Activated naive CD8-positive, alpha-beta T cell treated with anti-CD3 and anti-CD28 coated beads, Interleukin-2, amount 50 U/mL, for 16 hours (primary cell): ENCODE data around the gene MYO3B.
"Not testable (repeated sequence)": the region's sequence is repeated elsewhere in the genome, so short reads cannot be mapped to it uniquely, and the experiment has no call there.

Experiments
- DNase-seq: peaks from one replicate; pipeline ENCODE4 v3.0.0-alpha.2; 2020; ENCODE audit warnings: low read depth, low spot score

The MYO3B gene

GRCh38 chr2:170263728-170264521 lies 86.0 kb downstream of the MYO3B start:
- not testable (repeated sequence) for DNase-seq

DNA sequence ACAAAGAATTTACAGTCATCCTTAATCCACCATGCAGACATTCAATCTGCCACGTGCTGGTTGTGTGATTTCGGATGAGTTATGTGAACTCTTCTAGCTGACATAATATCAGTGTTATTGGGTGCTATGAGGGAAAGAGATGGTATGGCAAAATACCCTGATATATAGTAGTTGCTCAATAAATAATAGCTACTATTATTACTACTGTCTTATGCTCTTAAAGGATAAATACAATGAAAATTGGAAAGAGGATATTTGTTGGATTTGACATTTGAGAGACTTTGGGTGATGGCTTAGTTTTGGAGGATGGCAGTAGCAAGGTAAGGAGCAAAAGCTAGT lies 86.5 kb downstream of the MYO3B start:
- DNase-seq = no peak

DNA sequence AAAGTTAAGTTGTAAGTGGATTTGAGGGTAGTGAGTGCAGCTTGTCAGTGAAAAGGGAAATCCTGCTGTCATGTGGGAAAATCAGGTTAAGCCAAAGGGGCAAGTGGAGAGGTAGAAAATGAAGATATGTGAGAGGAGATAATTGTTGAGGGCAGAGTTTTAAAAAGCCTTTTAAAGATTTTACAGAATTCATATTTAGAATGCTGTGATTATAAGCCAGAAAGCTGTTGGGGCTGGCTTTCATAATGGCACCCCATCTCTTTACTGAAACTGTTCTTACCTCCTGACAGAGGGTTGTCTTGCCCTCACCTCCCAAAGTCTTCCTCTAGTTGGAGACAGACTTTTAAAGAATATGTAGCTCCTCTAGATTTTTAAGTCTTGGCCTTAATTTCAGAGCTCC lies 86.9 kb downstream of the MYO3B start:
- no peak for DNase-seq

DNA sequence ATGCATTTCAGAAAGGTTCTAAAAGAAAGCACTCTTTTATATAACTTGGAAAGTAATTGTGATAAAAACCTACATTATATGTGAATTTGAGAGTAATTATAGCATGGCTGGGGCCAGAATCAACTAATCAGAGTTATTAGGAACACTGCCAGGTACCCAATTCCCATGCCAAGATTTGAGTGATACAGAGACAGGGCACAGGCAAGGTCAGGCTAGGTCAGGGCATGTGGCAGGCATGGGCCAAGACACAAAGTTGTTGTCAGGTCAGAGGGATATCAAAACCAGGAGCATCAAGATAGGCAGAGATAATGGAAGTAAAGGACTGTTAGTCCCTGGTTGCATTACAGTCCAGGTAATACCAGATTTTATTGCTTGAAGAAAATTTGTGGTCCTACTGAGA lies 87.4 kb downstream of the MYO3B start:
- no peak for DNase-seq

DNA sequence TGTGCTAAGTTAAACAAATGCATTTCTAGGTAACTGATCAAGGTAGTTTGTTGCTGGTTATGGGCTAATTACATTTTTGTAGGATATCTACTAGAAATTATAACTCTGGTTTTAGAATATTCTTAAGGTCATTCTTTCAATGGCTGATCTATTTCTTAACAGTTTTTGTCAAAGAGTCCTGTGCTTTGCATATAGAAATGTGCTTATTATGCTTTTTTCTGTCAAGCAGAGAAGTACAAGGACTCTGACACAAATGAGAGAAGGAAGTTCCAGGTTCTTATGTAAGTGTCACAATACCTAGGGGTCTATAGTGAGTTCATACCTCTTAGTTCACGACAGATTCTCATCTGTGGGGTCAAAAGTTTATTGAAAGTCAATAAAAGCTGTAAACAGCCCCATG lies 88.4 kb downstream of the MYO3B start:
- no peak for DNase-seq

GRCh38 chr2:170267071-170267470 lies 89.1 kb downstream of the MYO3B start:
- no peak for DNase-seq

DNA sequence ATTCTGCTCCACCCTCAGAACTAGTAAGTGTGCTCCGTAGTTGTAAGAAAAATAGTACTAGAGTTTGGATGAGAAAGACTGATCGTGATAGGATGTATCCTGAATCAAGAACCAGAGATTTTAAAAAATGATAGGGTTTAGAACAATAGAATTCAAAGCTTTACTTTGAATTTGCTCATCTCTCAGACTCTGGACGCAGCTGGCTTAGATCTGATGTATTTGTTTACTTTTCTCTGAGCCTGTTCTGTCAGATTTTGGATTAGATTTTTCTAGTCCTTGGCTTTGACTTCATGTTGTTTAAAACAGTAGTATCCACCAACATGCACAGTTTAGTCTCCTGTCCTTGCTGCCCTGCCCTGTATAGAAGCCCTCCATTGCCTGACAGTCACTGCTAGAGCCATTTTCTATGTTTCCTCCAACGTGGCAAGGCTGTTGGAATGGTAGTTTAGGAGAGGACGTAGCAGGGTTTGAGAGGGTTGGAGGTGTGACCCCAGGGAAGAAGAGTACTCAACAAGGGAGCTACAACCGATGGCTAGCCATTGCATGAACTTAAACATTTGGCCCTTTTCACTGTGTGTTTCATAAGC lies 92.4 kb downstream of the MYO3B start:
- DNase-seq = no peak

DNA sequence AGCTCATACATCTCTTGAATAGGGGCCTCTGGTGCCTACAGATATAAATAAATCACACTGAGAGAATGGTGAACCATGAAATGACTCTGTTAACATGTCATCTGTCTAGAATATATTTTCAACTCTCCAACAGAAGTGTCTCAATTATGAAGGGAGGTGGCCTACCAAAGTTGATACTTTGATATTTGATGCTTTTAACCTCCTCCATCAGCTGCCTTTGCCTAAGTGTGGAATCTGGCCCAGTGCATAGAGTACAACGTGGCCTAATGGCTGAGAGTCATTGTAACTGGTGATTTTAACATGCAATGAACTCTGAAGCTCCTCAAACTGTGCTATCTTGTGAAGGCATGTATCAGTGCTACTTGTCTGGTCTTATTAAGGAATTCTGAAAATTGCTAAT lies 93.4 kb downstream of the MYO3B start:
- DNase-seq = no peak

DNA sequence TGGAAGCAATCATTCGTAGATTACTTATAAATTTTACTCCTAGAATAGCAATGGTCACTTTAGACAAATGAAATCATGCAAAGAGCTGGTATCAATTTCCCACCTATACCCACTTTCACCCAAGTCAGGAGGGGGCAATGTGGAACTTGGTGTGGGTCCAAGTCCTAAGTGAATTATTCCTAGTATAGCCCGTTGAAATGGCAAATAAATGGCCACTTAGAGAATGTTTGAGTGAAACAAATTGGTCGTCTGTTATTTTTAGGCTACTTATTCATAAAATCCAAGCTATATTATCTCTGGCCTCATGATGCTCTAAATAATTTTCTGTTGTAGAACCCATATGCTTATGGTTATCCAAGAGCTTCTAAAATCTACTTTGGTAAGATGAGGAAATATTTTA lies 98.1 kb downstream of the MYO3B start:
- no peak for DNase-seq

GRCh38 chr2:170276925-170277629 lies 99.1 kb downstream of the MYO3B start:
- DNase-seq = no peak

DNA sequence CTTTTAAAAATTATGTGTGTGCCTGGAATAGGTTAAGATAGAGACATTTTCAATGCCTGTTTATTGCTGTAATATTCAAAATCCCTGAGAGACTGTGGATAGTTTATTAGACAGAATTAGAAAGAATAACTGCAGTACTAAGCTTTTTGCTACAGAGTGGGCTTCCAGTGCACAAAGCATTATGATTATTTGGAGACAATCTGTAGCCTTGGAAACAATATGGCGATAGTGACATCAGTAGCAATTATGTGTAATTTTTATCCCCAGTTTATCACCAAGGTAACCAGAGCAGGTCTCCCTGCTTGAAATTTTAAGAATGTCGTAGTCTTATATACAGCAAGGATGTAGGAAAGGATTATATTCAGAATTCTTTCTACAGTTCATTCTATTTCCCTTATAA lies 100.0 kb downstream of the MYO3B start:
- DNase-seq = no peak

DNA sequence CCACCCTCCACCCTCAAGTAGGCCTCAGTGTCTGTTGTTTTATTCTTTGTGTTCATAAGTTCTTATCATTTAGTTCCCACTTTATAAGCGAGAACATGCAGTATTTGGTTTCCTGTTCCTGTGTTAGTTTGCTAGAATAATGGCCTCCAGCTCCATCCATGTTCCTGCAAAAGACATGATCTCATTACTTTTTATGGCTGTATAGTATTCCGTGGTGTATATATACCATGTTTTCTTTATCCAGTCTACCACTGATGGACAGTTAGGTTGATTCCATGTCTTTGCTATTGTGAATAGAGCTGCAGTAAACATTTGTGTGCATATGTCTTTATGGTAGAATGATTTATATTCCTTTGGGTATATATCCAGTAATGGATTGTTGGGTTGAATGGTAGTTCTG lies 101.7 kb downstream of the MYO3B start:
- not testable (repeated sequence) for DNase-seq

- DNase-seq = no peak
Observed at GRCh38 chr2:170282851-170283250, 104.9 kb downstream of the MYO3B start.

- no peak for DNase-seq
Observed at GRCh38 chr2:170284205-170284604, 106.3 kb downstream of the MYO3B start.

GRCh38 chr2:170288859-170289258 lies 110.9 kb downstream of the MYO3B start:
- DNase-seq = no peak

- DNase-seq = no peak
Observed at GRCh38 chr2:170291474-170291873, 113.5 kb downstream of the MYO3B start.

GRCh38 chr2:170292415-170292814 lies 114.5 kb downstream of the MYO3B start:
- no peak for DNase-seq

DNA sequence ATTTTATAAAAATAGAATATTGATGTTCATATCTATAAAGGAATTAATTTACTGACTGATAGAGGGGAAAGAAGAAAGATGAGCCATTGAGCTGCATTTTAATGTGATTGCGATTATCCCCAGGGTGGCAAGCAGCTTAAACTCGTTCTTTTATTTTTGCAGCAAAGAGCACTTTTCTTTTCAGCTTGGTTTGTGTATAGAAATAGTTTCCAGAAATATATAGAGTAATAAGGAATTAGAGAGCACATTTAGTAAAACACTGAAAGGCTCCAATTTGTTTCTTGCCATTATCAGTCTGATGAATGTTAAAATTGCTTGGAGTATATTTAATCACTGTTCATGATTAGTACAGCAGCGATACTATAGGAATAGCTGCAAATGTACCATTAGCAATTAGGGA lies 119.5 kb downstream of the MYO3B start:
- DNase-seq = no peak

DNA sequence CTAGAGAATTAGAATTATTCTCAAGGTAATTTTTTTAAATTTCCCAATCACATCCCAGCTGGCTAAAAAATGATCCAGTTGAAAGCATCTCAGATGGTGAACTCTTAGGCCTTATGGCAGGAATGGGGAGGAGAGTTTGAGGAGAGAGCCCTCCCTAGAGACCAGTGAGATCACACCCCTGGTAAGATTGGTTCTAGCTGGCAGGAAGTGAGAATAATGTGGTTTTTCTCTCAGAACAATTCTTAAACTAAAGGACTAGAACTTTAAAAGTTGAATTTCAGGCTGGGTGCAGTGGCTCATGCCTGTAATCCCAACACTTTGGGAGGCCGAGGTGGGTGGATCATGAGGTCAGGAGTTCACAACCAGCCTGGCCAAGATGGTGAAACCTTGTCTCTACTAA lies 120.2 kb downstream of the MYO3B start:
- DNase-seq = no peak

- DNase-seq = no peak
Observed at GRCh38 chr2:170298861-170299429, 121.0 kb downstream of the MYO3B start.

DNA sequence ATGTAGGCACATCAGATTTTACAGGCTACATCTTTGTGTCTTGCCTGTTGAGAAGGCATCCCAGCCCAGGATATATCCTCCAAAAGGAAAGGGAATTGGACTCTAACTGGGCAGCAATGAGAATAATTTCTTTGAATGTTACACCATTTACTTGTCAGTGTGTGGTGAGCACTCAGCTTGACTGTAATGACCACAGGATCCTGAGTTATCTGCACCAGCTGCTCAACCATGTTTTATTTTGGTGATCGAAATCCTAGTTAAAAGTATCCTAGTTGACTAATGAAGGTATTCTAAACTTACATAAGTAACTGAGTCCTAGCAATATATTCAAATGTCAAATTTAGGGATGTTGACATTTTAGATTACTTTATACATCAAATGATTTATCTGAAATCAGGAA lies 123.0 kb downstream of the MYO3B start:
- DNase-seq = no peak

DNA sequence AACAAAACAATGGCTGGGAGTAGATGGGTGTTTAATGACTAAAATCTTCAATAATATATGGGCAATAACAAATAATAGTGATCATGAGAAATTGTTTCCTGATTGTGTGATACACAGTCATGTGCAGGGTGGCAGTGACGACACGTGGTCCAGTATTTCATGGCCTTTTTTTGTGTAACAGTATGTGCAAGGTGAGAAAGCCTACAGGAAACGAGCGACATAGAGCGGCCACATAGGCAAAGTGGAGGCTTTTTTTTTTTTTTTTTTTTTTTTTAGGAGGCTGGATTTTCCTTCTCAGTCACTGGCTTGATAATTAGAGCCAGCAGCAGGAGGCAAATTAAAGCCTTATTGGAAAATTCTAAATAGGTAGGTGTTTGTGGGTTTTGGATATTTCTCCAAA lies 123.7 kb downstream of the MYO3B start:
- DNase-seq = no peak

DNA sequence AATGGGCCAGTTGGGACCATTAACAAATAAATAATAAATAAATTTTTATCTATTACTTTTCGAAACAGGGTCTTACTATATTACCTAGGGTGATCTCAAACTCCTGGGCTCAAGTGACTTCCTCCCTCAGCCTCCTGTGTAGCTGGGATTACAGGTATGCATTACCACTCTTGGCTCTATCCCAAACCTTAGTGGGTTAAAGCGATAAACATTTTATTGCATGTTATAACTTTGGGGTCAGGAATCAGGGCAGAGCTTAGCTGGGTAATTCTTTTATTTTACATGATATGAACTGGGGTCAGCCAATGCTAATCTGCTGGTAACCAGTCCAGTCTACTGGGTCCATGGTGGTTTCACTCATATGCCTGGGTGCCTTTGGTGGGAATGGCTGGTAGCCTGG lies 127.8 kb downstream of the MYO3B start:
- DNase-seq = no peak
